ENCODE measurements around the gene HOXD1.

HOXD1 gene

GRCh38 chr2:176140513-176141317 lies 47.8 kb upstream of the HOXD1 start:
- peak overlapping the region; percentile 84; the same call in 1 of the 2 replicates for H2AFZ ChIP-seq (ENCODE audit: low read length)
- no peaks in the 10 kb centered on the region for H3K79me2 ChIP-seq (ENCODE audit: insufficient read depth, low read length)
- H3K9ac ChIP-seq (ENCODE audit: low read length), result peak overlapping the region; percentile 65; the same call in 1 of the 2 replicates
- H3F3A ChIP-seq (ENCODE audit: insufficient read depth, low read length), result no peaks in the 10 kb centered on the region
- peak overlapping the region; percentile 69 for H3K4me2 ChIP-seq (ENCODE audit: low read length)
- peaks cover 5% of the 10 kb centered on the region for H3K4me1 ChIP-seq (ENCODE audit: insufficient read depth, low read length, severe bottlenecking)
- TF ChIP-seq EZH2 (IDR thresholded peaks at IDR 0.05; ENCODE audit: borderline replicate concordance, low read length), result no peak
- TF ChIP-seq CTCF (IDR thresholded peaks at IDR 0.05; ENCODE audit: low read length), result peak; percentile 94
- no peaks in the 10 kb centered on the region for H3K9me2 ChIP-seq (ENCODE audit: low read depth, low read length)
- H3K27ac ChIP-seq (ENCODE audit: low read depth, low read length, poor library complexity, severe bottlenecking), result no peak overlapping the region
- no peaks in the 10 kb centered on the region for H3K36me3 ChIP-seq (ENCODE audit: insufficient read depth, low read length)
- H3K9me3 ChIP-seq (ENCODE audit: low read length), result no peaks in the 10 kb centered on the region
- 0 out of 2 replicates have a peak, but pooled peaks cover under 1% of the 10 kb centered on the region for H3K27me3 ChIP-seq (ENCODE audit: insufficient read depth, low read length)
- no peaks in the 10 kb centered on the region for H4K20me1 ChIP-seq (ENCODE audit: insufficient read depth, low read length)
- H3K4me3 ChIP-seq (ENCODE audit: low read depth, low read length, poor library complexity, severe bottlenecking), result peak overlapping the region; percentile 60

- Histone ChIP-seq H3K4me2 (ENCODE audit: low read length) (no peak overlapping the region), H3K36me3 (ENCODE audit: insufficient read depth, low read length) (no peaks in the 10 kb centered on the region), H3K27ac (ENCODE audit: low read depth, low read length, poor library complexity, severe bottlenecking) (no peak overlapping the region), H3K27me3 (ENCODE audit: insufficient read depth, low read length) (0 out of 2 replicates have a peak, but pooled peaks cover 3% of the 10 kb centered on the region), H3K9me2 (ENCODE audit: low read depth, low read length) (no peaks in the 10 kb centered on the region), H3K79me2 (ENCODE audit: insufficient read depth, low read length) (no peaks in the 10 kb centered on the region), H3K9ac (ENCODE audit: low read length) (no peak overlapping the region), H3K4me3 (ENCODE audit: low read depth, low read length, poor library complexity, severe bottlenecking) (no peak overlapping the region), H3F3A (ENCODE audit: insufficient read depth, low read length) (no peaks in the 10 kb centered on the region), H3K9me3 (ENCODE audit: low read length) (no peaks in the 10 kb centered on the region), H4K20me1 (ENCODE audit: insufficient read depth, low read length) (no peaks in the 10 kb centered on the region), H2AFZ (ENCODE audit: low read length) (no peak overlapping the region), H3K4me1 (ENCODE audit: insufficient read depth, low read length, severe bottlenecking) (peaks cover 5% of the 10 kb centered on the region)
- no peak for TF ChIP-seq CTCF (IDR thresholded peaks at IDR 0.05; ENCODE audit: low read length)
- TF ChIP-seq EZH2 (IDR thresholded peaks at IDR 0.05; ENCODE audit: borderline replicate concordance, low read length), result no peak
Observed at GRCh38 chr2:176142281-176142680, 46.2 kb upstream of the HOXD1 start.

GRCh38 chr2:176145085-176145969 lies 43.1 kb upstream of the HOXD1 start:
- Histone ChIP-seq H3K9ac (ENCODE audit: low read length) (no peak overlapping the region), H3K4me1 (ENCODE audit: insufficient read depth, low read length, severe bottlenecking) (peaks cover under 1% of the 10 kb centered on the region), H3K4me2 (ENCODE audit: low read length) (no peak overlapping the region), H3K4me3 (ENCODE audit: low read depth, low read length, poor library complexity, severe bottlenecking) (no peak overlapping the region), H3K27ac (ENCODE audit: low read depth, low read length, poor library complexity, severe bottlenecking) (no peak overlapping the region), H4K20me1 (ENCODE audit: insufficient read depth, low read length) (no peaks in the 10 kb centered on the region), H3K27me3 (ENCODE audit: insufficient read depth, low read length) (0 out of 2 replicates have a peak, but pooled peaks cover 3% of the 10 kb centered on the region), H3K36me3 (ENCODE audit: insufficient read depth, low read length) (no peaks in the 10 kb centered on the region), H3K9me3 (ENCODE audit: low read length) (no peaks in the 10 kb centered on the region), H3F3A (ENCODE audit: insufficient read depth, low read length) (no peaks in the 10 kb centered on the region), H3K79me2 (ENCODE audit: insufficient read depth, low read length) (no peaks in the 10 kb centered on the region), H2AFZ (ENCODE audit: low read length) (no peak overlapping the region), H3K9me2 (ENCODE audit: low read depth, low read length) (no peaks in the 10 kb centered on the region)
- no peak for TF ChIP-seq CTCF (IDR thresholded peaks at IDR 0.05; ENCODE audit: low read length)
- TF ChIP-seq EZH2 (IDR thresholded peaks at IDR 0.05; ENCODE audit: borderline replicate concordance, low read length), result no peak
